Transverse colon (tissue), 3 donors: ENCODE measurements around the gene AEBP2.

Experiments used
- CTCF ChIP-seq, 5 experiments: fragments of 200-600 bp in 3 of 5; fragments of 450-650 bp in 2 of 5; sonication (generic) in 3 of 5; IDR thresholded peaks; 1 replicate in 2 of 5; 2 replicates in 3 of 5; pipeline ENCODE4 v1.5.1; 2016 to 2017; ENCODE audit warnings: antibody characterized with exemption in 5 of 5, inconsistent platforms in 3 of 5, mild to moderate bottlenecking in 2 of 5, moderate library complexity in 1 of 5
- POLR2A ChIP-seq: fragments of 450-650 bp; IDR thresholded peaks from one replicate; pipeline ENCODE4 v1.6.1; 2016; ENCODE audit warnings: antibody characterized with exemption, mild to moderate bottlenecking, moderate library complexity

GRCh38 chr12:19428246-19428645, 11.0 kb upstream of the AEBP2 start:
- TF ChIP-seq POLR2A (no peak), CTCF (IDR thresholded peaks at IDR 0.05) (no peak)
